Upper lobe of left lung (tissue), 6 donors: Measurements from ENCODE around the gene OR5AU1. TPM values are rescaled to one million over a fixed set of nuclear protein-coding genes. Genes with fewer than 3 reads are reported as not detected.
"Not testable (repeated sequence)": the region's sequence is repeated elsewhere in the genome, so short reads cannot be mapped to it uniquely, and the experiment has no call there.

Experiments
- ATAC-seq, 2 donors: fragments of 200-7000 bp; cut with Tn5 transposase; one replicate each; pipeline ENCODE4 v1.9.1; 2022; ENCODE audit warnings: mild to moderate bottlenecking in 2 of 2, moderate library complexity in 2 of 2; ENCODE audit not compliant: low FRiP score in 2 of 2
- DNase-seq, 2 donors: peaks; one replicate each; pipeline ENCODE4 v3.0.0-alpha.2; 2019 to 2020
- H3K27ac ChIP-seq, 4 donors: fragments of 200-600 bp; sonication (generic); one replicate each; pipeline ENCODE4 v1.5.1; 2016 to 2019
- H3K27me3 ChIP-seq, 4 donors: fragments of 200-600 bp; sonication (generic); one replicate each; pipeline ENCODE4 v1.5.1; 2017 to 2019
- H3K36me3 ChIP-seq, 4 donors: fragments of 200-600 bp; sonication (generic); one replicate each; pipeline ENCODE4 v1.5.1; 2016 to 2019
- H3K4me1 ChIP-seq, 4 donors: fragments of 200-600 bp; sonication (generic); one replicate each; pipeline ENCODE4 v1.5.1; 2018 to 2019
- H3K4me3 ChIP-seq, 4 donors: fragments of 200-600 bp; sonication (generic); one replicate each; pipeline ENCODE4 v1.5.1; 2017 to 2019; ENCODE audit warnings: mild to moderate bottlenecking in 2 of 4, moderate library complexity in 1 of 4
- H3K9me3 ChIP-seq, 4 donors: fragments of 200-600 bp; sonication (generic); one replicate each; pipeline ENCODE4 v1.5.1; 2018 to 2019
- EP300 ChIP-seq, 4 donors: sonication (generic); formaldehyde crosslinking; IDR thresholded peaks; one replicate each; pipeline ENCODE4 v1.5.1; 2017; ENCODE audit warnings: antibody characterized with exemption in 4 of 4, control low read depth in 2 of 4
- POLR2A ChIP-seq, 4 donors: fragments of 450-650 bp; IDR thresholded peaks; one replicate each; pipeline ENCODE4 v1.5.1; 2016 to 2017; ENCODE audit warnings: antibody characterized with exemption in 4 of 4, mild to moderate bottlenecking in 2 of 4
- POLR2AphosphoS5 ChIP-seq, 2 donors: sonication (generic); formaldehyde crosslinking; IDR thresholded peaks; one replicate each; pipeline ENCODE4 v1.5.1; 2017; ENCODE audit warnings: antibody characterized with exemption in 2 of 2
- WGBS, 2 donors: methylation state at CpG; one replicate each; pipeline ENCODE4 v1.1.5; 2017 to 2018; 5-methylcytosine and 5-hydroxymethylcytosine counted together
- total RNA-seq, 6 donors: library from RNA; depleted of rRNA in 4 of 6; stranded (reverse); fragments of >200 nt in 4 of 6; gene quantifications; one replicate each; pipeline versions ENCODE4 v1.1.0 to v1.2.1, GENCODE V29; 2016 to 2021
- TF ChIP-seq, protein P1 (sequence below), 6 experiments: fragments of 450-650 bp in 4 of 6; fragments of 200-600 bp in 2 of 6; sonication (generic) in 2 of 6; IDR thresholded peaks; one replicate each; pipeline ENCODE4 v1.5.1; 2016 to 2019; ENCODE audit warnings: antibody characterized with exemption in 6 of 6
- donor health status: DM: no; HTN: no; CAD: no; lungs with moderate emphysema.
- donor health status: DM: no; HTN: yes; CAD: no; lungs with severe emphysema.

OR5AU1 gene
- total RNA-seq, 6 donors from 2014 or later: not detected

DNA sequence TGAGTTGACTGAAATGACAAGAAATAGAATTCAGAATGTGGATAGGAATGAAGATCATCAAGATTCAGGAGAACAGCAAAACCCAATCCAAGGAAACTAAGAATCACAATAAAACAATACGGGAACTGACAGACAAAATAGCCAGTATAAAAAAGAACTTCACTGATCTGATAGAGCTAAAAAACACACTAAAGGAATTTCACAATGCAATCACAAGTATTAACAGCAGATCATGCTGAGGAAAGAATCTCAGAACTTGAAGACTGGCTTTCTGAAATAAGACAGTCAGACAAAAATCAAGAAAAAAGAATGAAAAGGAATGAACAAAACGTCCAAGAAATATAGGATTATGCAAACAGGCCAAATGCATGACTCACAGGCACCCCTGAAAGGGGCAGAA is 15.3 kb upstream of the OR5AU1 start:
- Histone ChIP-seq H3K27me3 (no peaks in the 10 kb centered on the region), H3K9me3 (no peaks in the 10 kb centered on the region), H3K4me1 (peaks cover 0 to 6% (median 0%) of the 10 kb centered on the region in 4 donors), H3K4me3 (no peak overlapping the region), H3K36me3 (no peaks in the 10 kb centered on the region), H3K27ac (no peak overlapping the region)
- TF ChIP-seq EP300 (IDR thresholded peaks at IDR 0.05) (no peak), POLR2A (IDR thresholded peaks at IDR 0.05) (no peak), POLR2AphosphoS5 (IDR thresholded peaks at IDR 0.05) (no peak)
- TF ChIP-seq, protein P1, sequence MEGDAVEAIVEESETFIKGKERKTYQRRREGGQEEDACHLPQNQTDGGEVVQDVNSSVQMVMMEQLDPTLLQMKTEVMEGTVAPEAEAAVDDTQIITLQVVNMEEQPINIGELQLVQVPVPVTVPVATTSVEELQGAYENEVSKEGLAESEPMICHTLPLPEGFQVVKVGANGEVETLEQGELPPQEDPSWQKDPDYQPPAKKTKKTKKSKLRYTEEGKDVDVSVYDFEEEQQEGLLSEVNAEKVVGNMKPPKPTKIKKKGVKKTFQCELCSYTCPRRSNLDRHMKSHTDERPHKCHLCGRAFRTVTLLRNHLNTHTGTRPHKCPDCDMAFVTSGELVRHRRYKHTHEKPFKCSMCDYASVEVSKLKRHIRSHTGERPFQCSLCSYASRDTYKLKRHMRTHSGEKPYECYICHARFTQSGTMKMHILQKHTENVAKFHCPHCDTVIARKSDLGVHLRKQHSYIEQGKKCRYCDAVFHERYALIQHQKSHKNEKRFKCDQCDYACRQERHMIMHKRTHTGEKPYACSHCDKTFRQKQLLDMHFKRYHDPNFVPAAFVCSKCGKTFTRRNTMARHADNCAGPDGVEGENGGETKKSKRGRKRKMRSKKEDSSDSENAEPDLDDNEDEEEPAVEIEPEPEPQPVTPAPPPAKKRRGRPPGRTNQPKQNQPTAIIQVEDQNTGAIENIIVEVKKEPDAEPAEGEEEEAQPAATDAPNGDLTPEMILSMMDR (IDR thresholded peaks at IDR 0.05): no peak
- no peak for DNase-seq
- WGBS, 2 donors: 49 to 68% methylated on average over 2 of the region's 2 CpGs
- no peak for ATAC-seq

DNA sequence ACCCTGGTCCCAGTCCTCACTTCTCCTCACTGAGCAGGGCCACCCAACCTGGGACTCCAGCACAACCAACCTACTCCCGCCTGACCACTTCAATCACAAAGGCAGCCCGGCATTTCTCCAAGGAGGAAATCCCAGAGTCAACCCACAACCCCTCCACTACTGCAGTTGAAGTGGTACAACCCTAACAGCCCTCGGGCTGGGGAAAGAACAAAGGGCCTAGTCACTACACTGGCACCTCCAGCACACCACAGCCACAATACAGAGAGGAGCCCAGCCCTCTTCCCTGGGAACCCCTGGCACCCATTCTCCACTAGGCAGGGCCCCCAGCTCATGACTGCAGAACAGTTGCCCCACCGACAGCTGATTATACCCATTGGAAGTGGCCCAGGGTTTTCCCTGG is 13.7 kb upstream of the OR5AU1 start:
- peak in 1 of 2 donors; percentile 36 for DNase-seq

DNA sequence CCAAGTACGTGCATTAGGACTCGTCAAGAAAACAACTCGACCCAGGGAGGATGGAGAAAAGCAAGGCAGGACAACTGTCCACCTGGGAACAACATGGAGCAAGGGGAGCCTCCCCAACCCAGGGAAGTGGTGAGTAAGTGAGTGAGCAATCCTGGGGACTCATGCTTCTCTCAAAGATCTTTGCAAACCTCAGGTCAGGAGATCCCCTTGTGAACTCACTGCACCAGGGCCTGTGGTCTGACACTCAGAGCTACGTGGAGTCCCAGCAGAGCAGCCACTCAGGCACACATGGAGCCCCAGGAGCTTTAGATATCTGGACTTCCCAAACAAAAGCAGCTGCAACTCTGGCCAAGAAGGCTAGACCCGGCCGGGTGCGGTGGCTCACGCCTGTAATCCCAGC is 12.2 kb upstream of the OR5AU1 start:
- Histone ChIP-seq H3K4me1 (peaks cover 0 to 6% (median 0%) of the 10 kb centered on the region in 4 donors), H3K9me3 (no peaks in the 10 kb centered on the region), H3K36me3 (no peaks in the 10 kb centered on the region), H3K27me3 (no peaks in the 10 kb centered on the region), H3K4me3 (no peak overlapping the region), H3K27ac (no peak overlapping the region)
- WGBS, 2 donors: 89 to 90% methylated on average over 8 of the region's 8 CpGs
- ATAC-seq: no peak
- TF ChIP-seq EP300 (IDR thresholded peaks at IDR 0.05) (no peak), POLR2AphosphoS5 (IDR thresholded peaks at IDR 0.05) (no peak)
- peak in 1 of 2 donors; percentile 27 for DNase-seq

More for the DNA sequence above, 13.7 kb upstream of the OR5AU1 start:
- H3K4me3 ChIP-seq: no peak overlapping the region
- H3K9me3 ChIP-seq: no peaks in the 10 kb centered on the region
- H3K27me3 ChIP-seq: no peaks in the 10 kb centered on the region
- TF ChIP-seq POLR2A (IDR thresholded peaks at IDR 0.05): no peak
- TF ChIP-seq, protein P1 (IDR thresholded peaks at IDR 0.05): no peak
- no peak for TF ChIP-seq EP300 (IDR thresholded peaks at IDR 0.05)
- no peak for TF ChIP-seq POLR2AphosphoS5 (IDR thresholded peaks at IDR 0.05)
- ATAC-seq: peak in 1 of 2 donors; percentile 68
- H3K4me1 ChIP-seq: peaks cover 0 to 6% (median 0%) of the 10 kb centered on the region in 4 donors
- H3K36me3 ChIP-seq: no peaks in the 10 kb centered on the region
- H3K27ac ChIP-seq: no peak overlapping the region
- 50 to 72% methylated on average over 2 to 4 of the region's 4 CpGs for WGBS, 2 donors

DNA sequence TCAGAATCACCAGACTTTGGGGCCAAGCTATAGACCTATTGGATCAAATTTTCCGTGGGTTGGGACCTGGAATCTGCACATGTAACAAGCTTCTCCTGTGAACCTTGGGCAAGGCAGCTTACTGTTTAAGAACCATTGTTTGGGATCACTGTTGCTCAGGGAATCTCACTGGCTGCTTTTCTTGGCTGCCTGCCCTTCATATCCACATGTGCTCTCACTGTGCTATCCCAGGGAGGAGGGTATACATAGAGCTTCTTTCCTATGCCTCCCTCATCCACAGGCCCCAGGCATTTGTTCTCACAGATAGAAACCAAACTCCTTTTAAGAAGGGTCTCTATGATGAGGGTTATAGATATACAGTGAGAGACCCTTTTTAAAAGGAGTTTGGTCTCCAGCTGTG is 9.8 kb upstream of the OR5AU1 start:
- ATAC-seq, DNase-seq: not testable (repeated sequence)

DNA sequence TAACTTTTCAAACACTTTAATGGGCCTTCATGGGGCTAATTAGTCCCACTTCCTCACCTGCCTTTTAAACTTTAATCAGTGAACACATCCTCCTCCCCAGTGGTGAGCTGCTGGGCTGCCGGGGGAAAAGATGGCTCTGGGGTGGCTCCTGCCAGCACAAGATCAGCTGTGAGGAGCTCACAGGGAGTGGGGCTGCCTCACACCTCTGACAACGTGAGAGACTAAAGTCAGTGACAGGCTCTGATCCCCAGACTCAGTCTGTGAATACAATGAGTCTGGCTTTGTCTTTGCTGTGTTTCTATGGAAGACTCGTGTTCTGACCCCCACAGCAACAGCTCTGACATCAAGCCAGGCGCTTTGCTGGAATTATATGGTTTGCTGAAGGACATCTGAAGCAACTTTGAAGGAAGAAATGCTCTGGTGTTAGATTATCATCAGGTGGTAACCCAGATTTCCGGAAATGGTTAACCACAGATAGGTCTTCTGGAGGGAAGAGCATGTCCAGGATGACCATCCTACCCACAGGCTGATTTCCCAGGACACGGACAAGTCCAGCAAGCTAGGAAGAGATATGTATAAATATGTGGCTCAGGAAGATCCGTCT is 9.2 kb upstream of the OR5AU1 start:
- H3K9me3 ChIP-seq, H3K36me3 ChIP-seq, H3K27ac ChIP-seq, DNase-seq, H3K4me3 ChIP-seq, H3K4me1 ChIP-seq, H3K27me3 ChIP-seq, ATAC-seq: not testable (repeated sequence)
- 62 to 68% methylated on average over 5 to 7 of the region's 7 CpGs for WGBS, 2 donors

More for the DNA sequence above, 9.8 kb upstream of the OR5AU1 start:
- H3K9me3 ChIP-seq, H3K4me1 ChIP-seq, H3K27ac ChIP-seq, H3K4me3 ChIP-seq, H3K27me3 ChIP-seq, H3K36me3 ChIP-seq: not testable (repeated sequence)
- WGBS, 2 donors: 71% methylated on average over 1 of the region's 1 CpG; no CpG with 5 or more reads in 1 of the 2 donors

DNA sequence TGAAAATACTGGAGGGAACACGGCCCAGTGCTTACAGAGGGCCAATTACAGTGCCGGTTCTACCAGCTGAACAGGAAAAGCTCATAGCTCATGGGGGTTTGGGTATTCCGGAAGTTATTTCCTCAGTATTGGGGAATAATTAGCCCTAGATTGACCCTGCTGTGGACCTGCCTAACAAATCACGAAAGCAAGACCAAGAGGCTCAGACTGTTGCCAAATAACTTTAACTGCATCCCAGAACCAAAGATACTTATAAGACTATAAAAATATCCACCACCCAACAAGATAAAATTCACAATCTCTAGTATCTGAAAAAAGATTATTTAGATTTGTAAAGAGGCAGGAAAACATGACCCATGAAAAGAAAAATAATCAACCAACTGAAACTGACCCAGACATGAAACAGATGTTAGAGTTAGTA is 8.0 kb upstream of the OR5AU1 start:
- Histone ChIP-seq H3K27ac (no peak overlapping the region), H3K27me3 (no peaks in the 10 kb centered on the region), H3K4me3 (no peak overlapping the region), H3K9me3 (no peaks in the 10 kb centered on the region), H3K36me3 (no peaks in the 10 kb centered on the region), H3K4me1 (no peaks in the 10 kb centered on the region)
- WGBS, 2 donors: 45 to 60% methylated on average over 4 of the region's 4 CpGs
- DNase-seq: no peak
- no peak for TF ChIP-seq POLR2AphosphoS5 (IDR thresholded peaks at IDR 0.05)
- no peak for ATAC-seq

DNA sequence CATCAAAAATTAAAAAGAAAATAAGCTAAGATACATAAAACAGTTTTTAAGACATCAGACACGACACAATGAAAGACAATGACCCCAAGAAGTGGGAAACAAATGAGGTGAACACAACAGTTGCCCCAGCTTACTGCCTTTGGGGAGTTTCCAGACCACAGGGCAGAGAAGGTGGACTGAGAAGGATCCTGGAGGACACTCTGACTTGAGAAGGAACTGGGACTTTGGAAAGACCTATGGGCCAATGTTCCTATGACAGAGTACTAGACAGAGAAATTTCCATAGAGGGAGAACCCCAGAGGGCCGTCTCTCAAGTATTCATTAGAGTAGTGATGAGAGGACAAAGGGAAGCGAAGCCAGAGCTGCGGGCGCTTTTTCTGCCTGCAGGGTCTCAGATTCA is 6.2 kb upstream of the OR5AU1 start:
- ATAC-seq (no peak), DNase-seq (no peak)
- TF ChIP-seq, protein P1 (IDR thresholded peaks at IDR 0.05): no peak
- no peak for TF ChIP-seq POLR2A (IDR thresholded peaks at IDR 0.05)
- no peak for TF ChIP-seq EP300 (IDR thresholded peaks at IDR 0.05)
- TF ChIP-seq POLR2AphosphoS5 (IDR thresholded peaks at IDR 0.05): no peak
- H3K27ac ChIP-seq: no peak overlapping the region
- no peak overlapping the region for H3K4me3 ChIP-seq
- no peaks in the 10 kb centered on the region for H3K9me3 ChIP-seq
- H3K4me1 ChIP-seq: no peaks in the 10 kb centered on the region
- H3K27me3 ChIP-seq: no peaks in the 10 kb centered on the region
- WGBS, 2 donors: 79 to 84% methylated on average over 5 of the region's 5 CpGs
- no peaks in the 10 kb centered on the region for H3K36me3 ChIP-seq
